C4-2B (cell line): ENCODE results near the gene XRCC5.

Source experiments
- ZFX ChIP-seq: fragments of 450-650 bp; IDR thresholded peaks from 2 replicates; pipeline ENCODE4 v1.6.1; 2017
- TF ChIP-seq, protein P1 (sequence below): fragments of 450-650 bp; conservative IDR thresholded peaks from 2 replicates; pipeline ENCODE4 v1.5.1; 2017; ENCODE audit warnings: mild to moderate bottlenecking

DNA sequence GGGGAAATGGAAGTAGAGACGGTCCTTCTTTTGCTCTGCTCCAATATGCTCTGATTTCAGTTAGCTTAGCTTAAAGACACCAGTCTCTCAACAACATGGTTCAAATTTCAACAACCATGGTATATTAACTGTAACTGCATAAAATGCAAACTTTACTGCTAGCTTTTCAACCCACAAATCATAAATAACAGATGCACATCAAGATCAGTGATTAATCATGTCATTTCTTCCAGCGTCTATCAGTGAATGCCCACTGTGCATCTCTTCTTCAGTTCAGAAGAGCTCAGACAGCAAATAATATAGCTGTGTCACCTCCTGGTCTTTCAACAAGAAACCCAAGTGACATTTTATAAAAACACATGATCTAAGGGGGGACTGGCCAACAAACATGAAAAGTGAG is 40.1 kb upstream of the XRCC5 start:
- TF ChIP-seq, protein P1, sequence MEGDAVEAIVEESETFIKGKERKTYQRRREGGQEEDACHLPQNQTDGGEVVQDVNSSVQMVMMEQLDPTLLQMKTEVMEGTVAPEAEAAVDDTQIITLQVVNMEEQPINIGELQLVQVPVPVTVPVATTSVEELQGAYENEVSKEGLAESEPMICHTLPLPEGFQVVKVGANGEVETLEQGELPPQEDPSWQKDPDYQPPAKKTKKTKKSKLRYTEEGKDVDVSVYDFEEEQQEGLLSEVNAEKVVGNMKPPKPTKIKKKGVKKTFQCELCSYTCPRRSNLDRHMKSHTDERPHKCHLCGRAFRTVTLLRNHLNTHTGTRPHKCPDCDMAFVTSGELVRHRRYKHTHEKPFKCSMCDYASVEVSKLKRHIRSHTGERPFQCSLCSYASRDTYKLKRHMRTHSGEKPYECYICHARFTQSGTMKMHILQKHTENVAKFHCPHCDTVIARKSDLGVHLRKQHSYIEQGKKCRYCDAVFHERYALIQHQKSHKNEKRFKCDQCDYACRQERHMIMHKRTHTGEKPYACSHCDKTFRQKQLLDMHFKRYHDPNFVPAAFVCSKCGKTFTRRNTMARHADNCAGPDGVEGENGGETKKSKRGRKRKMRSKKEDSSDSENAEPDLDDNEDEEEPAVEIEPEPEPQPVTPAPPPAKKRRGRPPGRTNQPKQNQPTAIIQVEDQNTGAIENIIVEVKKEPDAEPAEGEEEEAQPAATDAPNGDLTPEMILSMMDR: no peak
- TF ChIP-seq ZFX: no peak
